GM19025 (cell line): ENCODE data around the gene CACNA2D3.

Experiments used
- ATAC-seq: cut with Tn5 transposase; IDR thresholded peaks from one replicate; pipeline ENCODE4 v1.9.1; 2021; ENCODE audit warnings: mild to moderate bottlenecking, low read depth, moderate library complexity; ENCODE audit not compliant: unreplicated experiment

The CACNA2D3 gene

GRCh38 chr3:54928046-54928770 lies 805.9 kb downstream of the CACNA2D3 start, which contains the start of gene LRTM1:
LRTM1 (minus strand) TSS chr3:54928059; CDS start chr3:54927911, 148 bp downstream.
- no peak for ATAC-seq

DNA sequence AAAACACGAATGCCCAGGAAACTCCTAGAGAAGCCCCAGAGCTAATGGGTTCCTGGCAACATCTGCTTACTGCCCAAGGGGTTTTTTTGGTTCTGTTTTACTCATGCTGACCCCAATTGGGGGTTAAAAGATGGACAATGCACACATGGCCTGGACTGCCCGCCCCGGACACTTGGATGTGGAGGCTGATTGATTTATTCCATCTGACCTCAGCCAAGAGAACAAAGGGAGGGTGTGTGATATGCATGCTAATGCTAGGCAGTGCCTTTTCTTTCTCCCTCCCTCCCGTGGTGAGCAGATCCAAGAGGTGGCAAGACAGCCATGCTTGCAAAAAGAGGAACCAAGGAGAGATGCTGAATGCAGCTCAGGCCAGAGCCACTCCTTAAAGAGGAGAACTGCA lies 808.8 kb downstream of the CACNA2D3 start:
- ATAC-seq: no peak

DNA sequence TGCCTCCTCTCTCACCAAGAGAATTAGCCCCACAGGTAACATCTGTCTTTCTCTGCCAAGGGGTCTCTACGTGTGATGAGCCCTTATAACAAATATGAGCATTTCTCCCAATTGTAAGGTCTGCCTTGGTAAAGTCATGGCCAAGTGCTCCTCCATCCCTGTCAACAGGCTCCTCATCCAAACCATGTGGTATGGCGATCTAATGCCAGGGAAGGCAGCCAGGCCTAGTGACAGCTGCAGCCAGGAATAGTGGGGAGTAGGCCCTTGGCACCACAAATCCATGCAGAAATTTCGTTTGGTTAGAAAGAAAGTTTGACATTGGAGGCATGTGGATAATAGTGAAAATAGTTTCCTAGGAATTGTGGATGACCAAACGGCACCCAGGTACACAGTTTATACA lies 810.3 kb downstream of the CACNA2D3 start:
- no peak for ATAC-seq

- no peak for ATAC-seq
These were observed 813.5 kb downstream of the CACNA2D3 start for GRCh38 chr3:54935869-54936268.

GRCh38 chr3:54936561-54936960 lies 814.2 kb downstream of the CACNA2D3 start:
- ATAC-seq: no peak

- ATAC-seq: no peak
These were observed 817.4 kb downstream of the CACNA2D3 start for GRCh38 chr3:54939557-54940300.

DNA sequence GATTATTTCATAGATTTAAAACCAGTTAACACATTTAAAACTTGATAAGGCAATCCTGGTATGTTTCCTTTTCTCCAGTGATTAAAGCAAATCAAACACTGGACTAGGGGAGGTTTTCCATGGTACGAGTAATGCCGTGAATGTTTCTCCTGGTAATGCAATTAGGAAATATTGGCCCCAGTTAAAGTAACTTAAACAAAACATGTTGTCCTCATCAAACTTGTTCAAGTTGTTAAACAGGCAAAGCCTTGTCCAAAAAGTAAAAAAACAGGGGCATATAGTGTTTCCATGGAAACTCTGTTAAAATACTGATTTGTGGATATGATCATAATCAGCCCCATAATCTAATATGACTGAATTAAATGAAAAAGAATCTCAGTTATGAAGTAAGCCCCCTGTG lies 818.6 kb downstream of the CACNA2D3 start:
- no peak for ATAC-seq

DNA sequence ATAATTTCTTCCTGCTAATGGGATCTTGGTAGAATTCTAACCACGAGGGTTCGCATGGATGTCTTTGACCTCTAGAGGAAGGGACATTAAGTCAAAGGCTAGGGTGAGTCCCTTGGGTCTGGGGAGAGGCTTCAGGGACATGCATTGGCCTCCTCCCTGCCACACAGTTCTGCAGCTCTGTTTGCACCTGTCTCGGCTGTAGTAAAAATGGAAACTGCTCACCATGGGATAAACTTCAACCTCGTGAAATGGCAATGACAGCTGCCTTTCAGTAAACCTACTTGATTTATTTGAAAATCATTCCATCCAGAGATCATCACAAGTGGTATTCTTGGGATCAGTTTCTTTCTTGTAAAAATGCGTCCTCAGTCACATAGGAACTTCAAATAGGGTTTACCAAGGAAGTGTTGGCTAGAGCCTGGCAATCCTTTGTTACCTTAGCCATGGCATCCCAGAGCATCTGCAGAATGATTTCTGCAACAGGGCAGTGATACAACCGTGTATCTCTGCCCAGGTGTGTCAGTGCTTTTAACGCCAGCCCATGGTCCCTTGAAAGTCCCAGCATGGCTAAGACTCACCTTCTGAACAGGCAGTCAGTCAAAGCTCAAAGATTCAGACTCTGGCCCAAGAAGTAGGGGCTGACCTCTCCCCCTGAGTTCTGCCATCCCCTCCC lies 819.5 kb downstream of the CACNA2D3 start:
- no peak for ATAC-seq

- no peak for ATAC-seq
These were observed 827.2 kb downstream of the CACNA2D3 start for GRCh38 chr3:54949491-54950044.

- no peak for ATAC-seq
These were observed 828.1 kb downstream of the CACNA2D3 start for GRCh38 chr3:54950391-54951003.

GRCh38 chr3:54951405-54951804 lies 829.1 kb downstream of the CACNA2D3 start:
- no peak for ATAC-seq

- ATAC-seq: no peak
These were observed 831.7 kb downstream of the CACNA2D3 start for GRCh38 chr3:54954022-54954421.

- ATAC-seq: no peak
These were observed 832.2 kb downstream of the CACNA2D3 start for GRCh38 chr3:54954521-54954920.

- no peak for ATAC-seq
These were observed 833.1 kb downstream of the CACNA2D3 start for GRCh38 chr3:54955496-54955895.

DNA sequence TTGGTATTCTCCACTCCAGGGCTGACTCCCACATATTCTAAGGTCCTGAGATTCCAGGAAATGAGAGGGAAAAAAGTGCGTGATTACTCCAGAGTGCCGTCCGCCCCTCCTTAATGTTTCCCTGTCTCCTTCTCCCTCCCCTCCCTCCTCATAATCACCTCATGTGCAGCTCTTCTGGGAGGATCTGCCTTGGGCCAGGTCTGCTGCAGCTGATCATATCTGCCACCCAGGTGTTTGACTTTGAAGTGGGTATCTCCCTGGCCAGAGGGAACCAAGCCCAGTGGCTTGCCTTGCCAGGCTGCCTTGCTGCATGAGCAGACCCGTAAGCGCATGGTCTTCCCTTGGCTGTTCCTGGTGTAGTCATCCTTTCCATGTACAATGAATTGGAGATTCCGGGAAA lies 833.6 kb downstream of the CACNA2D3 start:
- ATAC-seq: no peak

GRCh38 chr3:54957711-54958110 lies 835.4 kb downstream of the CACNA2D3 start:
- ATAC-seq: no peak

GRCh38 chr3:54960082-54960481 lies 837.7 kb downstream of the CACNA2D3 start:
- no peak for ATAC-seq

DNA sequence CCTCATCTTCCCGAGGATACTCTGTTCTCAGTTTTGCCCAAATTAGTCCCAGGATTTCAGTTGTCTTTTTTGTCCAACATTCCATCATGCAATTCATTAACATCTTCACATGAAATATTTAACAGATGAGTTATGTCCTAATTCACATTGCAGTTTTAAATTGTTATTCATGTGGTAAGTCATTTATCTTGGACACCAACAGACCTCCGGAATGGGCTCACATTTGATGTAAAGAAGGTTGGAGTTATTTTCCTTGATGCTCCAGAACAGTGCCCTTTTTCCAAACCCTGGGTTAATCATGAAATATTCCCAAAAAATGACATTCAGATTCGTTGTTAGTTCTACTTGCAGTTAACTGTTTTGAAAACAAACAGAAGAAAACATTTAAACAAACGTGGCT lies 838.3 kb downstream of the CACNA2D3 start:
- ATAC-seq: no peak

GRCh38 chr3:54962200-54962599 lies 839.8 kb downstream of the CACNA2D3 start:
- ATAC-seq: no peak

DNA sequence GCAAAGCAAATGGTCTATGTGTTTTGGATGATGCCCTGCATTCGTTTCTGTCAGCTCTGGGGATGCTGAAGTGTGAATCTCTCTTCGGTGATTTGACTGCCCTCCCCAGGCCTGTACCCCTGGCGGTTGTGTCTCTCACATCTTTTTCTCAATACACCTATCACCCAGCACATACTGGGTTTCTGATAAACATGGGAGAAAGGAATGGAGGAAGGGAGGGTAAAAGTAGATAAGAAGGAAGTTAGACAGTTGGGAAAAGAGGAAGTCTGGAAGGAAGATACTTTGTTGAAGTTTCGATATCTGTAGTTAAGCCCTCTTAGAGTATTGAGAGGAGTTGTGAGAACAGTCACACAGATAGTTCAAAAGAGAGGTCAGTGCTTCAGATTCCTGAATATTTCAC lies 841.3 kb downstream of the CACNA2D3 start:
- ATAC-seq: no peak

- ATAC-seq: no peak
These were observed 841.7 kb downstream of the CACNA2D3 start for GRCh38 chr3:54964081-54964480.
